ENCODE measurements around the gene GABBR1.

DNA sequence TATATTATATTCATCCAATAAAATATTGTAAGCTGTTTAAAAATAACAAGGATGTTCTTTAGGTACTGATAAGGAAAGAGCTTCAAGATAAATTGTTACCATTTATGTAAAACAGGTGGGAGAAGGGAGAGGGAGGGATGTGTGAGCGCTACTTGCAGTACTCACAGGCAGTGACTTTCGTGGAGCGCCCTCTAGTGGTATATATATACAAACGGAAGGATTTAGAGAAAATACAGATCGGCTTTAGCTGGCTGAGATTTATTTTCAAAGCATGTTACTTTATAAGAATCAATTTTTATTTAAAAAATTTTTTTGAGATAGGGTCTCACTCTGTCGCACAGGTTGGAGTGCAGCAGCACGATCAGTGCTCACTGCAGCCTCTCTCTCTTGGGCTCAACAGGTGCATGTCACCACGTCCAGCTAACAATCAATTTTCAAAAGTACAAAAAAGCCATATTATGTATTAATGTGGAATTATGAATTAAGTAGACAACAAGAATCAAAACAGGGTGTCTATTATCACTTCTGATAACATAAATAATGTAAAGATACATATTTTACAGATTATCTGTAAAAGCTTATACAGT, 20.6 kb upstream of the GABBR1 start:
- TF ChIP-seq, protein P1, sequence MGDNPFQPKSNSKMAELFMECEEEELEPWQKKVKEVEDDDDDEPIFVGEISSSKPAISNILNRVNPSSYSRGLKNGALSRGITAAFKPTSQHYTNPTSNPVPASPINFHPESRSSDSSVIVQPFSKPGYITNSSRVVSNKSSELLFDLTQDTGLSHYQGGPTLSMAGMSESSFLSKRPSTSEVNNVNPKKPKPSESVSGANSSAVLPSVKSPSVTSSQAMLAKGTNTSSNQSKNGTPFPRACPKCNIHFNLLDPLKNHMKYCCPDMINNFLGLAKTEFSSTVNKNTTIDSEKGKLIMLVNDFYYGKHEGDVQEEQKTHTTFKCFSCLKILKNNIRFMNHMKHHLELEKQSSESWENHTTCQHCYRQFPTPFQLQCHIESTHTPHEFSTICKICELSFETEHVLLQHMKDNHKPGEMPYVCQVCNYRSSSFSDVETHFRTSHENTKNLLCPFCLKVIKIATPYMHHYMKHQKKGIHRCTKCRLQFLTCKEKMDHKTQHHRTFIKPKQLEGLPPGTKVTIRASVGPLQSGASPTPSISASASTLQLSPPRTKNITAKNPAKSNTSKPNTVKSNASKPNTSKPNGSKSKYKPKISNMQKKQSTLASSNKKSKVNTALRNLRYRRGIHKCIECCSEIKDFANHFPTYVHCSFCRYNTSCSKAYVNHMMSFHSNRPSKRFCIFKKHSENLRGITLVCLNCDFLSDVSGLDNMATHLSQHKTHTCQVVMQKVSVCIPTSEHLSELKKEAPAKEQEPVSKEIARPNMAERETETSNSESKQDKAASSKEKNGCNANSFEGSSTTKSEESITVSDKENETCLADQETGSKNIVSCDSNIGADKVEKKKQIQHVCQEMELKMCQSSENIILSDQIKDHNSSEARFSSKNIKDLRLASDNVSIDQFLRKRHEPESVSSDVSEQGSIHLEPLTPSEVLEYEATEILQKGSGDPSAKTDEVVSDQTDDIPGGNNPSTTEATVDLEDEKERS (tag by site-specific recombination; IDR thresholded peaks at IDR 0.05) = no peak
- no peak for TF ChIP-seq HOXA7 (CRISPR knock-in tag; IDR thresholded peaks at IDR 0.05; ENCODE audit: borderline replicate concordance)
- TF ChIP-seq KLF16 (tag by site-specific recombination; IDR thresholded peaks at IDR 0.05) = no peak
- no peak for TF ChIP-seq YY1 (tag by site-specific recombination; IDR thresholded peaks at IDR 0.05)
- TF ChIP-seq, protein P2, sequence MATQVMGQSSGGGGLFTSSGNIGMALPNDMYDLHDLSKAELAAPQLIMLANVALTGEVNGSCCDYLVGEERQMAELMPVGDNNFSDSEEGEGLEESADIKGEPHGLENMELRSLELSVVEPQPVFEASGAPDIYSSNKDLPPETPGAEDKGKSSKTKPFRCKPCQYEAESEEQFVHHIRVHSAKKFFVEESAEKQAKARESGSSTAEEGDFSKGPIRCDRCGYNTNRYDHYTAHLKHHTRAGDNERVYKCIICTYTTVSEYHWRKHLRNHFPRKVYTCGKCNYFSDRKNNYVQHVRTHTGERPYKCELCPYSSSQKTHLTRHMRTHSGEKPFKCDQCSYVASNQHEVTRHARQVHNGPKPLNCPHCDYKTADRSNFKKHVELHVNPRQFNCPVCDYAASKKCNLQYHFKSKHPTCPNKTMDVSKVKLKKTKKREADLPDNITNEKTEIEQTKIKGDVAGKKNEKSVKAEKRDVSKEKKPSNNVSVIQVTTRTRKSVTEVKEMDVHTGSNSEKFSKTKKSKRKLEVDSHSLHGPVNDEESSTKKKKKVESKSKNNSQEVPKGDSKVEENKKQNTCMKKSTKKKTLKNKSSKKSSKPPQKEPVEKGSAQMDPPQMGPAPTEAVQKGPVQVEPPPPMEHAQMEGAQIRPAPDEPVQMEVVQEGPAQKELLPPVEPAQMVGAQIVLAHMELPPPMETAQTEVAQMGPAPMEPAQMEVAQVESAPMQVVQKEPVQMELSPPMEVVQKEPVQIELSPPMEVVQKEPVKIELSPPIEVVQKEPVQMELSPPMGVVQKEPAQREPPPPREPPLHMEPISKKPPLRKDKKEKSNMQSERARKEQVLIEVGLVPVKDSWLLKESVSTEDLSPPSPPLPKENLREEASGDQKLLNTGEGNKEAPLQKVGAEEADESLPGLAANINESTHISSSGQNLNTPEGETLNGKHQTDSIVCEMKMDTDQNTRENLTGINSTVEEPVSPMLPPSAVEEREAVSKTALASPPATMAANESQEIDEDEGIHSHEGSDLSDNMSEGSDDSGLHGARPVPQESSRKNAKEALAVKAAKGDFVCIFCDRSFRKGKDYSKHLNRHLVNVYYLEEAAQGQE (tag by site-specific recombination; IDR thresholded peaks at IDR 0.05) = no peak

Data from HEK293 (cell line).